ENCODE measurements around the gene FEM1B. TPM values are rescaled to one million over a fixed set of nuclear protein-coding genes. Genes with fewer than 3 reads are reported as not detected.

FEM1B gene
- total RNA-seq, 2 experiments from 2014 or later = 45.1 to 50.7 TPM

DNA sequence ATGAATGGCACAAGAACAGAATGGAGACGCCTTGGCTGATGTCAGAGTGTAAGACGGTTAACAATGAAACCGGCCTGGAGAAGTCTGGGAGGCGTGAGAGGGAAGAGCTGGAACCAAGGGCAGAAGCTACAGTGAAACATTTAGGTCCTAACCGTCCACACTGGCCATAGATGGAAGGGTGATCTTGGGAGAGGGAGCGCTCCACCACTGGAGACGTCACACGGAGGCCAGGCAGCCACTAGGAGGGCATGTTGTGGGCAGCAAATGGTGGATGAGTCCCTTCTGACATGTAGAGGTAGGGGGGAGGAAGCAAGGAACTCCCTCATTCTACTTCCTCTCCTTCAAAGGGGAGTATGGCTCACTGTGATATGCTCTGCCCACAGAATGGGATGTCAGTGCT, 23.8 kb downstream of the FEM1B start:
- Mint-ChIP-seq H3K27me3 (ENCODE audit: low read depth) (no peaks in the 10 kb centered on the region), H3K9me3 (ENCODE audit: insufficient read depth) (no peaks in the 10 kb centered on the region), H3K36me3 (ENCODE audit: low read depth) (peaks cover 16% of the 10 kb centered on the region), H3K4me3 (no peak overlapping the region), H3K27ac (no peak overlapping the region), H3K4me1 (ENCODE audit: low read depth) (peaks cover 31% of the 10 kb centered on the region)
- peak; percentile 19 for DNase-seq
- ChIA-PET POLR2A (no interaction called here), CTCF (no interaction called here)
- no peak for ATAC-seq

DNA sequence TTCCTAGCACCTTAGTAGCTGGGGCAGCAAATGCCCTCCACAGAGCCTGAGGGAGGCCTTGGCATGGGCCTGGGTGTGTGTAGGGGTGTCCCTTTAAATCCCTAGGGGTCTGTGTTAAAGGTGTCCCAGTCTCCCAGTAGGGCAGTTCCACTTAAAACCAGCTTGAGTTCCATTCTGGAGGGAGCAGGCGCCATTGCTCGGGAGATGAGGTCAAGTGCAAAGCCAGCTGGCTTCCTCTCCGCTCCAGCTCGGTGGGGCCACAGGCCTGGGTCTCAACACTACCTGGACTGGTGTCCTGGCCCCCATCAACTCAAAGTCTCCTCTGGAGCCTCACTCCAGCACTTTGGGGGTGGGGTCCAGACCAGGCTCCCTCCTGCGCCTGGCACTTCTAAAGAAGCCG, 25.2 kb downstream of the FEM1B start:
- H3K4me1 Mint-ChIP-seq (ENCODE audit: low read depth) = peaks cover 36% of the 10 kb centered on the region
- ChIA-PET CTCF (interaction anchor here (0.6 to 7.6 kb wide), 4 partner anchors 25 to 244 kb away, joined by 3 to 152 read pairs (median 74); partner anchors contain the start of gene FEM1B), POLR2A (no interaction called here)
- H3K36me3 Mint-ChIP-seq (ENCODE audit: low read depth) = peaks cover 11% of the 10 kb centered on the region
- peaks cover 2% of the 10 kb centered on the region for H3K27me3 Mint-ChIP-seq (ENCODE audit: low read depth)
- ATAC-seq = no peak
- peak; percentile 19 for DNase-seq
- H3K4me3 Mint-ChIP-seq = no peak overlapping the region
- no peaks in the 10 kb centered on the region for H3K9me3 Mint-ChIP-seq (ENCODE audit: insufficient read depth)
- no peak overlapping the region for H3K27ac Mint-ChIP-seq

DNA sequence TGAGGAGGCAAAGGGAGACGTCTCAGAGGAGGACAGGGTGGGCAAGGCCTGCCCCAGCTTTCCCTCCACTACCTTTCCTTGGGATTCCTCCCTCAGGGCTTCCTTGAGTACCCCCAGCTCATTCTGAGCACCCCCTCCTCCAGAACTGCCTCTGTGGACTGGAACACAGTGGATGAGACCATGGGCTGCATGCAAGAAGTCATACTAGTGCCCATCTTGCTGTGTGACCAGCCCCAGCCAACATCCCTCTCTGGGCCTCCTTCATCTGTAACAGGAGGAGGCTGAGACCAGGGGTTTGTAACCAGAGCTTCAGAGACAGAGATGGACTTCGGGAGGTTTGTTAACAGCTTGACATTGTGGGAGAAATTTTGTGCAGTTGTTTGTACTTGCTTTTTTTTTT, 25.6 kb downstream of the FEM1B start:
- Mint-ChIP-seq H3K4me3 (no peak overlapping the region), H3K27me3 (ENCODE audit: low read depth) (peaks cover 4% of the 10 kb centered on the region), H3K9me3 (ENCODE audit: insufficient read depth) (no peaks in the 10 kb centered on the region), H3K4me1 (ENCODE audit: low read depth) (peaks cover 33% of the 10 kb centered on the region), H3K27ac (no peak overlapping the region), H3K36me3 (ENCODE audit: low read depth) (peaks cover 8% of the 10 kb centered on the region)
- ChIA-PET CTCF (interaction anchor here (0.6 to 7.6 kb wide), 4 partner anchors 25 to 245 kb away, joined by 3 to 152 read pairs (median 74); partner anchors contain the start of gene FEM1B), POLR2A (no interaction called here)
- DNase-seq = no peak
- no peak for ATAC-seq

DNA sequence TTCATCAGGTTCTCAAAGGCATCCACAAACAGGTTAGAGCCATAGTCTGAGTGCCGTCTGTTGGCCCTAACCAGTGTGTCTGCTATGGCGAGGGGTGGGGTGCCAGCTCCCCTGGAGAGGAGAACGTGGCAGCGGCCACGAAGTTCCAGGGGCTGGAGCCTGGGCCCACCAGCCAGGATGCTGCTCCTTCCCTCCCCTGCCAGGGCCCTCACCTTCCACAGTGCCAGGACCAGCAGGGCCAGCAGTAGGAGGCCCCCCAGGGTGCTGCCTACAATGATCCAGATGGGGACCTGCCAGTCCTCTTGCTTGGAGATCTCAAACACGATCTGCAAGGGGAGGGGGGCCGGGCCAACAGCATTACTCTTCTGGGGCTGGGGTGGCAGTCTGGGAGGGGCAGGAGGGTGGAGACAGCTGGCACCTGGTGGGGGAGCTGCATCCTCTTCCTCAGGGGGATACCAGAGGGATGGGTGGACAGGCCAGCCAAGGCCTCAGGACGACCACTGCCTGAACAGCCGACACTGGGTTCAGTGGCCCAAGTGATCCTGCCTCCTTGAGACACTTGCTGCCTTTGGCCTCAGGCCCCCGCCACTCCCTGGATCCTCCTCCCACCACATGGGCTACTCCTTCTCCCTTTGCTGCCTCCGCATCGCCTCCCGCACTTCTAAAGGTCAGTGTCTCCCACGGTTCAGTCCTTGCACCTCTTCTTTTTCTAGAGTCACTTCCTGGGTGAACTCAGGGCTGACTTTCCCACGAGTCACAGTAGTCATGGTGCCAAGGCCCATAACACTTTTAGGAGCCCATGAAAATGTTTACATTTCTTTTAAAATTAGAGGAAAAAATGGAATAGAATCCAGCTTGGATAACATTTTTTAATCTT, 26.3 kb downstream of the FEM1B start:
- CTCF ChIA-PET = interaction anchor here (1.5 to 7.6 kb wide), 4 partner anchors 26 to 370 kb away, joined by 3 to 152 read pairs (median 74); partner anchors contain the start of gene FEM1B

DNA sequence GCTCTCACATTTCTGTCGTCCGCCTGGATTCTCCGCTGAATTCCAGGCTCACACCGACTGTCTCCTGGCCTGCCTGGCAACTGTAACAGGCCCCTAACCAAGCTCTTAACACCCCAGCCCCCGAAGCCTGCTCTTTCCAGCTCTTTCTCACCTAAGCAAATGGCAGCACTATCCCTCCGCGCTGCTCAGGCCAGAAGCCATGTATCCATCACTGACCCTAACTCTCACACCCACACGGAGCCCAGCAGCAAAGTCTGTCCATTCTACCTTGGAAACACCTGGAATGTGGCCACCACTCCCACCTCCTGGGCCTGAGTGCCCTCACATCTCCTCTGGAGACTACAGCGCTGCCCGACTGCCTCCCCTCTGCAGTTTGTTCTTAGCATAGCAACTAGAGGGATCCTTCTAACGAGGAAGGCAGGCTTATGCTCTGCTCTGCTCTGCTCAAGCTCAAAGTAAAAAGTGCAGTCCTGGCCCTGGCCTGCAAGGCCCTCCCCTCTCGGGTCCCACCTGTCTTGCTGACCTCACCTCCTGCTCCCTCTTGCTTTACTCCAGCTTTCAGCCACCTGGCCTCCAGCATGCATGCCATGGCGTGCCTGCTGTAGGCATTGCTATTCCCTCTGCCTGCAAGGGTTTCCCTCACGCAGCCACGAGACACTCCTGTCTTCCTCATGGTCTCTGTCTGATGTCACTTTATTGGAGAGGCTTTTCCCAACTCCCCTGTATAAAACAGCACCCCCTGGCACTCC, 27.2 kb downstream of the FEM1B start:
- Mint-ChIP-seq H3K4me3 (no peak overlapping the region), H3K27ac (no peak overlapping the region), H3K9me3 (ENCODE audit: insufficient read depth) (no peaks in the 10 kb centered on the region), H3K4me1 (ENCODE audit: low read depth) (peaks cover 20% of the 10 kb centered on the region), H3K36me3 (ENCODE audit: low read depth) (peaks cover 2% of the 10 kb centered on the region), H3K27me3 (ENCODE audit: low read depth) (peaks cover 5% of the 10 kb centered on the region)
- CTCF ChIA-PET = interaction anchor here (0.6 to 7.6 kb wide), 9 partner anchors 13 to 369 kb away, joined by 3 to 152 read pairs (median 11); partner anchors contain the start of gene FEM1B
- DNase-seq = no peak
- POLR2A ChIA-PET = interaction anchor here (0.9 kb wide), 1 partner anchor 28 kb away, joined by 3 read pairs; the partner anchor contains the start of gene FEM1B
- no peak for ATAC-seq

More for the DNA sequence above, 26.3 kb downstream of the FEM1B start:
- H3K36me3 Mint-ChIP-seq (ENCODE audit: low read depth) = peaks cover 5% of the 10 kb centered on the region
- no peaks in the 10 kb centered on the region for H3K9me3 Mint-ChIP-seq (ENCODE audit: insufficient read depth)
- no peak for ATAC-seq
- H3K4me1 Mint-ChIP-seq (ENCODE audit: low read depth) = peaks cover 28% of the 10 kb centered on the region
- DNase-seq = peak; percentile 13
- POLR2A ChIA-PET = interaction anchor here (0.9 kb wide), 1 partner anchor 27 kb away, joined by 3 read pairs; the partner anchor contains the start of gene FEM1B
- no peak overlapping the region for H3K27ac Mint-ChIP-seq
- H3K4me3 Mint-ChIP-seq = no peak overlapping the region
- peaks cover 5% of the 10 kb centered on the region for H3K27me3 Mint-ChIP-seq (ENCODE audit: low read depth)

DNA sequence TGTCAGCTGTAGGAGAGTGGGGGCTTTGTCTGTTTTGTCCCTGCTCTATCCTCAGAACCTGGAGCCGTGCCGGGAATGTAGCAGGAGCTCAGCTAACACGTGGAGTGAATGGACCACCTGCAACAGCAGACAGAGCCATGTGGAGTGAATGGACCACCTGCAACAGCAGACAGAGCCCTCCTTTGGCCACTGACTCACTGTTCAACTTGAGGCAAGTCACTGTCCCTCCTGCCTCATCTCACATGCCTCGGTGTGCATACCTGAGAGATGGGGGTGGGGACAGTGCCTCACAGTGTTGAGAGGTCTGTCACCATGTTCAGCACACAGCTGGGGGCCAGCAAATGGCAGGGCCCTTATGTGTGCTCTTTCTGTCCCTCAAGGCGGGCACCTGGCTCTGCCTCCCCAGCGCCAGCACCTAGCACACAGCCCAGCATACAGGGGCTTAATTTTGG, 27.9 kb downstream of the FEM1B start:
- CTCF ChIA-PET = interaction anchor here (1.2 to 7.6 kb wide), 13 partner anchors 10 to 368 kb away, joined by 3 to 152 read pairs (median 15); partner anchors contain the start of gene FEM1B
- ATAC-seq (no peak), DNase-seq (no peak)
- no peak overlapping the region for H3K27ac Mint-ChIP-seq
- no peak overlapping the region for H3K4me3 Mint-ChIP-seq
- H3K27me3 Mint-ChIP-seq (ENCODE audit: low read depth) = peaks cover 5% of the 10 kb centered on the region
- peaks cover 2% of the 10 kb centered on the region for H3K36me3 Mint-ChIP-seq (ENCODE audit: low read depth)
- peaks cover 20% of the 10 kb centered on the region for H3K4me1 Mint-ChIP-seq (ENCODE audit: low read depth)
- H3K9me3 Mint-ChIP-seq (ENCODE audit: insufficient read depth) = no peaks in the 10 kb centered on the region
- POLR2A ChIA-PET = no interaction called here

DNA sequence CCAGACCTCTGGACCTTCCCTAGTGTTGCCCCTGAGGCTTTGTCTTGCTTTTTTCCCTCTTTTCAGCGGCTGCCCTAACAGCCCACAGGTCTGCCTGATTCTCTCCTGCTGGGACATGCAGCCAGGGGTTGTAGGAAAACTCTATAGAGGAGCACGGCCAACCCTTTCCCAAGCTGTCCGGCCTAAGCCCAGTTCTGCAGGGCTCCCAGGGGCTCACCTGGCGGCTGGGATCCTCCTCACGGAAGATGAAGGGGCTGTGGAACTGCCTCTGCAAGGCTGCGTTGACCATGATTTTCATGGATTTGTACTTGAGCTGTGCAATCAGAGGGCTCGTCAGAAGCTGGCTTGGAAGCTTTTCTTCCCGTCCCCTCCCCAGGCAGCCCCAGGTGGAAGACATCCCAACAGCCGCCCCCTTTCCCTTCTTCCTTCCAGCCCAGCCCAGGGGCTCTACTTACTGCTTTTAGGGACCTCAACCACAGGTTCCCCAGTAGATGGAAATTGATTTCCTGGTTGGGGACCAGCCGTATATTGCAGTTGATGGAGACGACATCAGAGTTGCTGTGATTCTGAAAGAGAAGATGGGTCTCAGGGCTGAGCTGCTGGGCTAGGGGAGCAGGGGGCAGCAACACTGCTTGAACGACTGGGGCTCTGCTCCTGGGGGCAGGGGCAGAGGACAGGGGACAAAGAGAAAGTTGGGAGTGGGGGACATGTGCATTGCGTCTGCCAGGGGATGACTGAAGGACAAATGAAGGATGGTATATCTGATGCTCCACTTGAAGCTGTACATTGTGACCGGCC, 29.8 kb downstream of the FEM1B start:
- ChIA-PET CTCF (interaction anchor here (0.7 to 7.6 kb wide), 36 partner anchors 8 to 569 kb away, joined by 3 to 152 read pairs (median 8); no protein-coding TSS in a partner anchor), POLR2A (interaction anchor here (1.1 to 1.2 kb wide), 2 partner anchors 13 to 54 kb away, joined by 3 to 5 read pairs; no protein-coding TSS in a partner anchor)
- no peaks in the 10 kb centered on the region for H3K9me3 Mint-ChIP-seq (ENCODE audit: insufficient read depth)
- no peak for DNase-seq
- peaks cover 5% of the 10 kb centered on the region for H3K27me3 Mint-ChIP-seq (ENCODE audit: low read depth)
- no peak overlapping the region for H3K27ac Mint-ChIP-seq
- H3K4me3 Mint-ChIP-seq = no peak overlapping the region
- H3K4me1 Mint-ChIP-seq (ENCODE audit: low read depth) = peaks cover 11% of the 10 kb centered on the region
- ATAC-seq = no peak
- H3K36me3 Mint-ChIP-seq (ENCODE audit: low read depth) = no peaks in the 10 kb centered on the region

DNA sequence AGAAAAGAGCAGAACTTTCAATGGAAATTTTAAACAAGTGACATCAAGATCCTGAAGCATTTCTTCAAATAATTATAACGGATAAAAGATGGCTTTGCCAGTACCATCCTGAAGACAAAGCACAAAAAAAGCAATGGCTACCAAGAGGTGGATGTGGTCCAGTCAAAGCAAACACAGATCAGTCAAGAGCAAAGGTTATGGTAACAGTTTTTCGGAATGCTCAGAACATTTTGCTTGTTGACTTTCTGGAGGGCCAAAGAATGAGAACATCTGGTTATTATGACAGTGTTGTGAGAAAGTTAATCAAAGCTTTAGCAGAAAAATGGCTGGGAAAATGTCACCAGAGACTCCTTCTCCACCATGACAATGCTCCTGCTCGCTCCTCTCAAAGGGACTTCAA, 31.5 kb downstream of the FEM1B start:
- no peak overlapping the region for H3K4me3 Mint-ChIP-seq
- DNase-seq (no peak), ATAC-seq (no peak)
- H3K9me3 Mint-ChIP-seq (ENCODE audit: insufficient read depth) = no peaks in the 10 kb centered on the region
- H3K4me1 Mint-ChIP-seq (ENCODE audit: low read depth) = peaks cover 11% of the 10 kb centered on the region
- POLR2A ChIA-PET = no interaction called here
- CTCF ChIA-PET = interaction anchor here (1.0 to 7.6 kb wide), 2 partner anchors 73 to 230 kb away, joined by 3 to 143 read pairs; no protein-coding TSS in a partner anchor
- no peak overlapping the region for H3K27ac Mint-ChIP-seq
- H3K36me3 Mint-ChIP-seq (ENCODE audit: low read depth) = no peaks in the 10 kb centered on the region
- H3K27me3 Mint-ChIP-seq (ENCODE audit: low read depth) = peaks cover 5% of the 10 kb centered on the region

DNA sequence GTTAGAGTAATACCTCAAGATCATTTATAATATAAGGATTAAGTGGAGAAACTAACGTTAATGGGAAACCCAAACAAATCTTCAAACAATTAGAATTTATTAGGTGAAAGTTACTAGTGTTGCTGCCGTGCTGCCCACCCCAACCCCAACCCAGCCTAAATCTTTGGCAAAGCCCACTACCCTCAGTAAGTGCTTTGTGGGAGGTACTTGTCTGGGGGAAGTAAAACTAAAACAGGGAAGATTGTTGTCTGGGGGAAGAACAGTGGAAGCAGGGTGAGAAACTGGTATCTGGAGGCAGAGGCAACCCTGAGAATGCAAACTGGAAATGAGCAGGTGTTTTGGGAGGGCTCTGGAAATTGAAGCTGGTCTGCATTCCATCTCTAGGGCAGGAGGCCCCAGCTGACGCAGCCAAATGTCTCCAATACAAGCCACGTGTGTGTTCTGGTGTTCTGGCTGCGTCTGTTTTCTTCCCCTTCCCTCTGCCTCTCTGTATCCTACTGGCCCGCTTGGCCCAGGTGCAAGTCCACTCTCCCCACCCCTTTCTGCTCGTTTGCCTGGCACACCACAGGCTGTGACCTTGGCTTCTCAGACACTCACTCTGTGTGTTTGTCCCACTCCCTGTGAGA, 32.7 kb downstream of the FEM1B start:
- ChIA-PET POLR2A (no interaction called here), CTCF (interaction anchor here (1.0 kb wide), 1 partner anchor 32 kb away, joined by 3 read pairs; no protein-coding TSS in a partner anchor)
- H3K27ac Mint-ChIP-seq = no peak overlapping the region
- no peak for ATAC-seq
- no peaks in the 10 kb centered on the region for H3K36me3 Mint-ChIP-seq (ENCODE audit: low read depth)
- H3K27me3 Mint-ChIP-seq (ENCODE audit: low read depth) = peaks cover 5% of the 10 kb centered on the region
- no peak overlapping the region for H3K4me3 Mint-ChIP-seq
- DNase-seq = no peak
- H3K4me1 Mint-ChIP-seq (ENCODE audit: low read depth) = peaks cover 11% of the 10 kb centered on the region
- H3K9me3 Mint-ChIP-seq (ENCODE audit: insufficient read depth) = no peaks in the 10 kb centered on the region

DNA sequence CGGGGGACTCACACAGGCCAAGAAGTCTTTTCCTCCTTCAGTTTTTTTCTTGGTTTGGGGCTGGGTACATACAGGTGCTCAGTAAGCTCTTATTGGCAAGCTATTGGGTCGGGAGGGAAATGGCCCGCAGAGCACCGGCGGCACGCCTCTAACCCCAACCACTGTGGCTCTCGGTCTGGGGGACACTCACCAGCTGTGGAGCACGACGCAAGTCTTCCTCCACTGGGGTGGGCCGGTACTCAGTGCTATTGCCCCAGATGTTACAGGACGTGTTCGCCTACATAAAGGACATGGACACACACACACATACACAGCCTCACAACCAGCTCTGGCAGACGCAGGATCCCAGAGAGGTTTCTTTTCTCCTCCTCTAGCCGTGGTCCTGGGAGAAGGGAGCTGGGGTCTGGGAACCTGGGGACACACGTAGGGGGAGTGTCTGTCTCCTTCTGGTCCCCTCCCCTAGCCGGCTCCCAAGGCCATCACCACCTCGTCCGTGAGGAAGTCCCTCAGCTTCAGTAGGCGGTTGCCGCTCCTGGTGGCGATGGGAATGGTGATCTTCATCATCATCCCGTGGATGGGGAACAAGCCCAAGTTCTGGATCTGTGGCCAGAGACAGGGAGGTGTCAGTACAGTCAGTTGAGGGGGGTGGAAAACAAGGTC, 33.4 kb downstream of the FEM1B start:
- no peak overlapping the region for H3K4me3 Mint-ChIP-seq
- ChIA-PET CTCF (interaction anchor here (0.9 kb wide), 1 partner anchor 363 kb away, joined by 3 read pairs; no protein-coding TSS in a partner anchor), POLR2A (interaction anchor here (1.0 kb wide), 1 partner anchor 9 kb away, joined by 3 read pairs; no protein-coding TSS in a partner anchor)
- H3K4me1 Mint-ChIP-seq (ENCODE audit: low read depth) = peaks cover 11% of the 10 kb centered on the region
- peaks cover 5% of the 10 kb centered on the region for H3K27me3 Mint-ChIP-seq (ENCODE audit: low read depth)
- DNase-seq = no peak
- no peaks in the 10 kb centered on the region for H3K9me3 Mint-ChIP-seq (ENCODE audit: insufficient read depth)
- ATAC-seq = no peak
- no peak overlapping the region for H3K27ac Mint-ChIP-seq
- H3K36me3 Mint-ChIP-seq (ENCODE audit: low read depth) = no peaks in the 10 kb centered on the region
